Stimulated activated CD4-positive, alpha-beta T cell treated with anti-CD3 and anti-CD28 coated beads, Interleukin-4, amount 100 ng/mL, for 1 hour (primary cell): Measurements from ENCODE around the gene PKLR.
A peak's percentile ranks its signal among the peaks of the same experiment; 100 is the strongest.
"Not testable (repeated sequence)": the region's sequence is repeated elsewhere in the genome, so short reads cannot be mapped to it uniquely, and the experiment has no call there.

Experiments used
- DNase-seq: peaks from one replicate; pipeline ENCODE4 v3.0.0-alpha.2; 2020

PKLR gene

DNA sequence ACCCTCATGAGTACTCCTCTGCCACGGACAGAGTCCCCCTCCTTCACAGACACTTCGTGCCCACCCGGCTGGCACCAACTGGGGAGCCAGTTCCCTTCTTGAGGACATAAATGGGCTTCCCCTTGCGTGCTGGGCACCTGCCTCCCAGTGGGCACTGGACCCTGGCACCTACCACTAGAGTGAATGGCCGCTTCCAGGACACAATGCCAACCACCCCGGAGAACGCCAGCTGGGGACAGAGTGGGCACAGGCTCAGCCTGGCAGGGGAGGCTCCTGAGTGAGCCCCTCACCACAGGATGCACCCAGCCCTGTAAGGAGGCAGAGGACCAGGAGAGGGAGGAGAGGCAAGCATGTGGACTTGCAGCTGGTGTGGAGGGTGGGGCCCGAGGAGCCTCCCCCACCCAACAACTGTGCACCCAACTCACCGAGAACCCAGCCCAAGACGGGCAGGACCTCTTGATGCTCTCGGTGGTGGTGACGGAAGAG lies 47.0 kb downstream of the PKLR start:
- DNase-seq, result no peak

DNA sequence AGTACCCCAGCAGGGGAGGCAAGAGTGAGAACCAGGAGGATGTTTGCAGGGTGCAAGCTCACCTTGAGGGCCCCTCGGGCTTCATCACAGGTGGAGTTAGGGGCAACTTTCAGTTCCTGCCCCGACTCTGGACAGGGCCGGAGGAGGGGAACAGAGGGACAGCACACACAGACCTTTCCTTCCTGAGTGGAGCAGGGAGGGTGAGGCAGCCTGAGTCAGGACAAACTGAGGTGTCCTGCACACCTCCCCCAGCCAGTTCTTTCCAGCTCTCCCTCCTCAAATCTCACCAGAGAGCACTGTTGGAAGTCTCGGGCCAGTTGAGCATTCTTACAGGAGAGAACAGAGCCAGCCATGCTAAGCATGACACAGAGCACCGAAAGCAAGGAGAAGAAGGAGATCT lies 47.4 kb downstream of the PKLR start:
- no peak for DNase-seq

DNA sequence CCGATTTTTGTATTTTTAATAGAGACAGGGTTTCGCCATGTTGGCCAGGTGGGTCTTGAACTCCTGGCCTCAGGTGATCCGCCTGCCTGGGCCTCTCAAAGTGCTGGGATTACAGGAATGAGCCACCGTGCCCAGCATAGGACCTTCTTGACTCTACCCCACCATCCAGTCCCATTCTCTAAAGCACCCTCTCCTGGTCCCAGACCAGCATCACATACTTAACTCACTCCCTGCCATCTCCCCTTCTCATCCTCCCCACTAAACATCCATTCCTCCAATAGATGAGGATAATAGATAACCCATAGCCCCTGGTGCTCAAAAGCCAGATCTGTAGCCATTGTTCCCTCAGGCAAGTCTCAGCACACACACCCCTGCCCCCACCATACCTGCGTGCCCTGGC lies 48.0 kb downstream of the PKLR start:
- no peak for DNase-seq

DNA sequence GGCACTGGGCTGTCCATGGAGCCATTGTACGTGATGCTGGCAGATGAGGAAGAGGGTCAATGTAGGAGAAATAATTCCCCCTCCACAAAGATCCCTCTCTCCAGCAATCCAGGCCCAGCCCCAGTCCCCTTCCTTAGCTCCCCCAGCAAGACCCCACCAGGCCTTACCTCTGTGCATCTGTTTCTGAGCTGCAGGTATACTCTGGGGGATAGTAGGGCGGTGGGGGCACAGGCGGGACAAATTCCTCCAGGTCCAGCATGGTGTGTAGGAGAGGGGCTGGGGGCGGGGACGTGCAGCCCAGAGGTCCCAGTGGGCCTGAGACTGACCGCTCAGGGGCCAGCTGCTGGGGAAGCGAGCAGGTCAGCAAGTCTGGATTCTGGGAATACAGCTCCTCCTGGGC lies 49.7 kb downstream of the PKLR start:
- DNase-seq, result no peak

DNA sequence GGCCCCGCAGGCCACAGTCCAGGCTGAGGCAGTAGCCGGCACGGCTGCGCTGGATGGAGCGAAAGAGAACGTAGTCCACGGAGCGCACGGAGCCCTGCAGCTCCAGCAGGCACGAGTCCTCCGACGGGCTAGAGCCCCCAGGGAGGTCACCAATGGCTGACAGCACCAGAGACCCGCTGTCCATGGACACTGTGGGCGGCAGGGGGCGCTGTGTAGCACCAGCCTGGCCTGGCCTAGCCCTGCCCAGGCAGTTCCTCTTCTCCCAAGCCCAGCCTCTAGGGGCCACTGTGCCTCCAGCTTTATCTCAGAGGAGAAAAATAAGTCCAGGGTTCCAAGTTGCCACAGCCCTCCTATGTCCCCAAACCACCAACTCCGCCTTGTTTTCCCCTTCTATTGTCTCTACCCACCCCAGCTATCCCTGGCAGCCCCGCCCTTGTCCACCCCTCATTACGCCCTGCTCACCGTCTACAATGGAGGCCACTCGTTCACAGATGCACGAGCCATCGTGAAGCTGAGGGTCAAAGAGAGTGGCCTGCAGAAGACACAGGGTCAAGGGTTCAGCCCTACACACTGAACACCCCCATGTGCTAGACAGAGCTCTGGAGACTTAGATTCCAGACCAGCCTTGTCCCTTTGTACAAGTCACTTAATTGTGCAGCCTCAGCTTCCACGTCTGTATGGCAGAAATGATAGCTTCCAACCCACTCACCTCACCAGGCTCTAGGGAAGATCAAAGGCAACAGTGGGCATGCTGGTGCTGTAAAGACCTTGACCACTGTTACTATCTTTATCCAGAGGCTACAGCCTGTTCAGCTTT lies 50.4 kb downstream of the PKLR start:
- DNase-seq, result peak; percentile 98

DNA sequence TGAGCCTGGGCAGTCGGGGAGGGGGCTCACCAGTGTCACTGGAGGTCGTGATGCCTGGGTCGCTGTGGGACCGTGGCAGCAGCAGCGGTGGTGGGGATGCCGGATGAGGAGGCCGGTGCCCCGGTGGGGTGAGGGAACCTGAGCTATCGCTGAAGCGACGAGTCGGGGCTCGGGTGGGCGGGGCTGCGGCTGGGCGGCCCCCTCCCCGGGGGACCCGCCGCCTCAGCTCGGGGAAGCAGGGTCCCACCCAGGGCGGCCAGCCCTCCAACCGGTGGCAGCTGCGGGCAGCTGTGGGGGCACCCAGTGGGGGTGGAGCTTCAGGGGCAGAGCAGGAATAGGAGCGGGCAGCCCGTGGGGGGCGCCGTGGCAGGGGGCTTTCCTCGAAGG lies 51.0 kb downstream of the PKLR start:
- DNase-seq, result no peak

DNA sequence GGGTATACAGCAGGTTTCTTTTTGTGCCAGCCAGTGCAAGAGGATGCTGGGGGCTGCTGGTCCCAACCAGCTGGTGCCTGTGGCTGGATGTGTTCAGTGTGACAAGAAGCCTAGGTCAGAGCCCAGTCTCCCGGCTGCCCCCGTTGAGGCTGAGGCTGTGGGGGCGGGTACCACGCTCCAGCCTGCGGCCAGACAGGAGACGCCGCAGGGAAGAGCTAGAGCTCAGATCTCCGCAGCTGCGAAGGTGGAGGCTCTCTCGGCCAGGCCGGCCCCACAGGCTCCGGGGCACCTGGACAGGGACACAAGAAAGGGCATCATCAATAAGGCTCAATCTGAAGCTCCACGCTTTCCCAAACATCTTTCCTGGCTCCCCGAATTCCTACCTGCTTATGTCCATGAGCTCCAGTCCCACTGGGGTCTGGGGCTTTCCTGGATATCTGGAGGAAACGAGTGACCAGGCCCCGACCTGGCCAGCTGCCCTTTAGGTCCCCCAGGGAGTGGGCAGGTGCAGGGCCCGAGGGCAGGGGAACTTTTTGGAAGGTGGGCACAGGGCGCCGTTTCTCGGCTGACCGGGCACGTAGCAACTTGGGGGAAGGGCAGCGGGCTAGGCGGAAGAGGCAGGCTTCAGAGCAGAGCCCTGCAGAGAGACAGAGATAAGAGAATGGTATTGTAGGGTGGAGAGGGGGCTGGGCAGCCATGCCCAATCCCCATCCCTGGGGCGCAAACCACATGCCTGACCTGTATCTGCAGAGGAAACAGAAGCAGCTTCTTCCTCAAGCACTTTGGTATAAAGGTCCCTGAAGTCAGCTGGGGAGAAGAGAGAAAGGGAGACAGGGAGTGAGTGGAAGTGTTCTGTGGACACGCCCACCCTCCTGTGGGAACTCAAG lies 53.3 kb downstream of the PKLR start:
- DNase-seq, result no peak

DNA sequence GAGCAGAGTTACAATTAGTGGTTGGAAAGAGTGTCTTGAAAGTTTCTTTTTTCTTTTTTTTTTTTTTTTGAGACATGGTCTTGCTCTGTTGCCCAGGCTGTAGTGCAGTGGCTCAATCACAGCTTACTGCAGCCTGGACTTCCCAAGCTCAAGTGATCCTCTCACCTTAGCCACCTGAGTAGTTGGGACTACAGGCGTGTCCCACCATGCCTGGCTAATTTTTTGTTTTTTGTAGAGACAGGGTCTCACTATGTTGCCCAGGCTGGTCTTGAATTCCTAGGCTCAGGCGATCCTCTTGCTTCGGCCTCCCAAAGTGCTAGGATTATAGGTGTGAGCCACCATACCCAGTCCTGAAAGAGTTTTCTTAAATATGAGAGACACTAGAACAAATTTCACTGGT lies 54.4 kb downstream of the PKLR start:
- DNase-seq, result not testable (repeated sequence)

DNA sequence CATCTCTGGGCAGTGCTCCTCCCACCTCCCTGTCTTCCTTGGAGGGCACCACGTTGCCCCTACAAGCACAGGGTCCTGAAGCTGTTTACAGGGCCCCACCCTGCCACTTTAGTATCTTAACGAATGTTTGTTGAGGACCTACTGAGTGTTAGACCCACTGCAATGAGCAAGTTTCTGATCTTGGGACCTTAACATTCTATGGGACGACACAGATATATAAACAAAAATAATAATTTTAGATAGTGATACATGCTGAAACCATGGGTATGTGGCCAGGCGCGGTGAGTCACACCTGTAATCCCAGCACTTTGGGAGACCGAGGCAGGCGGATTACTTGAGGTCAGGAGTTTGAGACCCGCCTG lies 56.1 kb downstream of the PKLR start:
- no peak for DNase-seq

DNA sequence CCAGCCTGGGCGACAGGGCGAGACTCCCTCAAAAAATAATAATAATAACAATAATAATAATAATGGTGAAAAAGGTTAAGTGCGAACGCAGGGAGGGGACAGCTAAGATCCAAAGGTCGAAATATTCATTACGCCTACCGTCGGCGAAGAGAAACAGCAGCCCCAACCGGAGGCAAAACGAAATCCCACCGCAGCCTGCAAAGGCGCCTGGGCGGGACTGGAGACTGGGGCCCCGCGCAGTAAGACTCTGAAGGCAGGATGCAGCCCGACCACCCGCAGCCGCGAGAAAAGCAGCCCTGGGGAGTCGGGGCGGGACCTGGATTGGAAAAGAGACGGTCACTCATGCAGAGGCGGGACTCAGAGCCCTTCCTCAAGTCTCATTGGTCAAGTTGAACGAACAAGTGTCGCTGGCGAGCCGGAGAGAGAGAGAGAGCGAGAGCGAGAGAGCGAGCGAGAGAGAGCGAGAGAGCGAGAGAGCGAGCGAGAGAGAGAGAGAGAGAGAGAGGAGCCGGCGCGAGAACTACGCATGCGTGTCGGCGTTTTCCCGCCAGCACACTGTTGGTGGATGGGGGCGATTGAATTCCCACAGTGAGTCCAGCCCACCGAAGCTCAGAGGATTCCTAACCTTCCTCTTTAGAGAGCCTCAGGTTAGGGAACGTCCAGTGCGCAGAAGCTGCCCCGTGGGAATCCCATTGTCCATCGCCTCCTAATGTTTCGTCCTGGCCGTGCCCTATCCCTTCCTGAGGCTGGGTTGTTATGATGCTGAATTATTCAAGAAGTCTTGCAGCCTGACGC lies 56.7 kb downstream of the PKLR start:
- DNase-seq, result peak; percentile 84

DNA sequence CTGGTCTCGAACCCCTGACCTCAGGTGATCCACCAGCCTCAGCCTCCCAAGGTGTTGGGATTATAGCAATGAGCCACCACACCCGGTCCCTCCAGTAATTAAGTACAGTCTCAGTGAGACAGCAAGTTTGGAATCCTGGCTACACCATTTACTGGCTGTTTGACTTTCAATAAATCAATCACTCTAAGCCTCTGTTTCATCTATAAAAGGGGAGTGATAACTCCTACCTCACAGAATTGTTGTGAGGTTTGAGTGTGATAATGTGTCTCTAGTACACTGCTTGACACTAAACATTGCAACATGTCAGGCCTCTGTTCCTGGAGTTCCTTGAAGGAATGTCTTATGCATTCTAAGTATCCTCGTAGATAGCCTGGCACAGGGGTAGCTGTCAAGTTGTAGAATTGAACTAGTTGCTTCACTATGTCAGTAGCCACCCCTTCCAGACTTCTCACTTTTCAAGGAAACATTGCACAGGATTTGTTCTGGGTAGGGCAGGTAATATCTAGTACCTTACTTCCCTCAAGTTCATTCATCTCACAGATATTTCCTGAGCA lies 58.4 kb downstream of the PKLR start:
- DNase-seq, result no peak

DNA sequence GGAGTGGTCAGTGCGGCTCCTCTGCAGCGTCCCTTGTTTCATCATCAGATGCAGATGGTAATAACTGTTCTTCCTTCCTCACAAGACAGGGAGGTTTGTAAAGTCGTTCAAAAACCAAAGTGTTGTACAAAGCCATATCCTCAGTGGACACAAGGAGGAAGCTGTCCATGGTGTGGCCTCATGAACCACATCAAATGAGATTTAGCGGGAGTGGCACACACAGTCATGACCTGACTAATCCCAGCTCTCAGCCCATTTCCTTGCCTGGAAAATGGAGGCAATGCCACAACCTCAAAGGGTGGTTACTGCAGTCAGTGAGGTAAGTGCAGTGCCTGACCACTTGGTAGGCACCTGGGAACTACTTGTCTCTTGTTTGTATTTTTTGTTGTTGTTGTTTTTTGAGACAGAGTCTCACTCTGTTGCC lies 59.4 kb downstream of the PKLR start:
- no peak for DNase-seq

DNA sequence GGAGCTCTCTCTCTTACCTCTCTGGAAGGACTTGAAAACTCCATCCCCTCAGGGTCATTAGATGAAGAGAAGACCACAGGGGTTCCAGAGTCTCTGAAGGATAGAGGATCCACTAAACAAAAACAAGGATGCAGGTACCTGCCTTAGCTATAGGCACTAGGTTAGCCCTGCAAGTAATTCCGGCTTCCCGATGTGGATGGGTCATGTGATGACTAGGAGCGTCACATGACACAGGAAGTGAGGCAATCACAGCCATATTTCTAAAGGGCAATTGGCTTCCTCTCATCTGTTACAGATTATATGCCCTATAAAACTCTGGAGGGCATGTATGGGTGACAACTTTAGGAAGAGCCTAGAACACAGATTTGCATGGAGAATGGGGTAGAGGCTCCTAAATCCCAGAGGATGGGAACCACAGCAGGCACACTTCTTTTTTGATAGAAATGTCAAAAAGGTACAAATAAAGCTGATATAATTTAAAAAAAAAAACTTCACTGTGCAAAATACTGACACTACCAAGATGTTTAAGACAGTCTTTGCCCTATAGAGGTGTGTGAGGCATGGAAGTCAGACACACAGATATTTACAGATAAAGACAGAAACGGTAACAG lies 60.1 kb downstream of the PKLR start:
- peak; percentile 42 for DNase-seq
